Dedifferentiated amniotic fluid mesenchymal stem cell (primary cell): ENCODE results near the gene GALR1.
"Not testable (repeated sequence)": the region's sequence is repeated elsewhere in the genome, so short reads cannot be mapped to it uniquely, and the experiment has no call there.

Experiments used
- DNase-seq: peaks from one replicate; pipeline ENCODE4 v3.0.0-alpha.2; 2016; ENCODE audit errors: extremely low spot score

The GALR1 gene, protein sequence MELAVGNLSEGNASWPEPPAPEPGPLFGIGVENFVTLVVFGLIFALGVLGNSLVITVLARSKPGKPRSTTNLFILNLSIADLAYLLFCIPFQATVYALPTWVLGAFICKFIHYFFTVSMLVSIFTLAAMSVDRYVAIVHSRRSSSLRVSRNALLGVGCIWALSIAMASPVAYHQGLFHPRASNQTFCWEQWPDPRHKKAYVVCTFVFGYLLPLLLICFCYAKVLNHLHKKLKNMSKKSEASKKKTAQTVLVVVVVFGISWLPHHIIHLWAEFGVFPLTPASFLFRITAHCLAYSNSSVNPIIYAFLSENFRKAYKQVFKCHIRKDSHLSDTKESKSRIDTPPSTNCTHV

DNA sequence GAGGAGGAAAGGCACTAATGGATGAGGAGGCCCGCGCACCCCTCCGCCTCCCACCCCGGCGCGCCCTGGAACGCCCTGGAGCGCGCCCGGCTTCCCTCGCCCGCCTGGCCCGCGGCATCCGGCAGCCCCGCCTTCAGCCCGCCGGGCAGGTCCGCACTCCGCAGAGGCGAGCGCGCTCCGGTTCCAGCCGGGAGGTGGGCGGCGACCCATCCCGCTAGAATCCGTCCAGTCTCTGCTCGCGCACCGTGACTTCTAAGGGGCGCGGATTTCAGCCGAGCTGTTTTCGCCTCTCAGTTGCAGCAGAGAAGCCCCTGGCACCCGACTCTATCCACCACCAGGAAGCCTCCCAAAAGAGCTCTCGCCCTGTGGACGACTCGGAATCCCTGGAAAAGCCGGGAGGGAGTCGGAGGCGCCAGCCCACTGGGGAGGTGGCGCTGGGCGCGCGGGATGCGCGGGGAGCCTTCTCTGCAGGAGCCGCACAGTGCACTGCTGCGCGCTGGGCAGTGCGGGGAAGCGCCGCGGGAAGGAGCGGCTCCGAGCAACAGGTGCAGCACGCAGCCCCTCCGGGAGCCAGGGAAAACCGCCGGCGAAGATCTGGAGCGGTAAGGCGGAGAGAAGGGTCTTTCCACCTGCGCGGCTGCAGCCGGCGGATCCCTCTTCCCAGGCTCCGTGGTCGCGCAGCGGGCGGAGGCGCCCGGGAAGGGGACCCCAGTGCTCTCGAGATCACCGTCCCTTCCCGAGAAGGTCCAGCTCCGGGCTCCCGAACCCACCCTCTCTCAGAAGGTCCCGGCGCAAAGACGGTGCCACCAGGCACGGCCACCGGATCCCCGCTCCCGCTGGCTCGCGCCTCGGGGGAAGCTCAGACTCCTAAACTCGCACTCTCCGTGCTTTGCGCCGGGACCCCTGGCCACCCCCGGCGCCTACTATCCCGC is at the start of gene GALR1:
GALR1 (plus strand) TSS at position 280 of the 932 bp plus-strand sequence. CDS start 701 bp downstream, outside the sequence.
- DNase-seq: no peak

DNA sequence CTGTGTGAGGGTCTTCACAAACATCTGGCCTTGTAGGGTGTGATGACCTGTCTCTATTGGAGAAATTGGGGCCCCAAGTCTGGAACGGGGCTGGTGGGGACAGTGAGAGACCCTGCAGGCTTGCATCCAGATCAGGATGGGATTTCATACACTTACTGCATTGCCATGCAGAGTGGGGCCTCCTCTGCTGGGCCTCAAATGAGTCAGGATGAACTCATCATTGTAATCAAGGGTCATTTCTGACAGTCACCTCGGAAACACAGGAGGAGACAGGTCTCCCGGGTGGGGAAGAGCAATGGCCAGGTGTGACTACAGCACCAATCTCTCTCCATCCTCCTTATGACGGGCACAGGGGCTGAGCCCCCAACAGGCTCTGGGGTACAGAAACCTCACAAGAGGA is 48.1 kb upstream of the GALR1 start:
- no peak for DNase-seq

DNA sequence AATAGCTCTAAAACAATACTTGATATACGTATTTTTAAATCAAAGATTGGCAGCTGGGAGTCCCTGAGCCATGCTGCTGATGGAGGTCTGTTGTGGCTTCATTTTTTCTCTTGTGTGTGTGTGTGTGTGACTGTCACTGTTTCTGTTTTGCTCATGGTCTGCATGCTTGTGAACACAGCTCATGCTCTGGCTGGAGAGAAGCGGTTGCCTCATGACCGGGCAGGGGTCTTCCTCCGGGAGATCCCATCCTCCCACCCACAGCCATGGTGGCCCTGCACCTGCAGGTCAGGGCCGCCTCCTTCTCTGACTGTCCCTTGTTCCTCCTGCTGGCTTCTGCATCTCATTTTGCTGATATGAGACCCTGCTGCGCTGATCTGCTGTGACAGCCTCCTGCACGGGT is 47.3 kb upstream of the GALR1 start:
- no peak for DNase-seq

DNA sequence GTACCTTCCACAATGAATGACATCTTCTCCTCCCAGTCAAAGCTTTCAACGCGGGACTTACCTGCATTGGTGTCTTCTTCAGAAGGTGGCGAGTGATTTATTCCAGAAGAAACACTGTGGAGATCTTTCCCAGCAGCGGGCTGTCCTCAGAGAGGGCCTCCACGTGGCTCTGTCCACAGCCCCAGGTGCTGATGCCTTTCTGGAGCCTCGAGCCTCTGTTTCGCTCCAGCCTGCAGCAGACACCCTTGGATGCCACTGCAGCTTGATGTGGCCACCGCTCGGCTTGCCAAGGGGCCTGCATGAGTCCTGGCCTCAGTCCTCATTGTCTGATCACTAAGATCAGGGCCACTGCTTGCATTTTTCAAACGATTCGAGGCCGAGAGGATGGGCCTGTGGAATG is 46.6 kb upstream of the GALR1 start:
- DNase-seq: no peak

DNA sequence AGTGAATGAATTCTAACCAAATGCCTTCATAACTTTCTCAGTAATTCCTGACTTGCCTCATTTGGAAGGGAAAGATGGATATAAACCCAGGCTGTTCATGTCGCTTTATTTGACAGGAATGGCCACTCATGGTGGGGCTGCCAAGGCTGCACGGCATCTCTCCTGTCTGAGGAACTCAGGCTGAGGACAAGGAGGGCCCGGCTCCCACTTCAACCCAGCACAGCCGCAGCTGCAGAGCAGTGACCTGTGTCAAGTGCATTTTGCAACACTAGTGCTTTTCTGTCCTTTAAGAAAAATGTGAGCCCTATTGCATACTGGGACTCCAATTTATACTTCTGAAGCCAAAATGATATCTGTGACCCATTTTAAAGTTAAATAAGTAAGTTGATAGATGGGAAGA is 45.8 kb upstream of the GALR1 start:
- no peak for DNase-seq

DNA sequence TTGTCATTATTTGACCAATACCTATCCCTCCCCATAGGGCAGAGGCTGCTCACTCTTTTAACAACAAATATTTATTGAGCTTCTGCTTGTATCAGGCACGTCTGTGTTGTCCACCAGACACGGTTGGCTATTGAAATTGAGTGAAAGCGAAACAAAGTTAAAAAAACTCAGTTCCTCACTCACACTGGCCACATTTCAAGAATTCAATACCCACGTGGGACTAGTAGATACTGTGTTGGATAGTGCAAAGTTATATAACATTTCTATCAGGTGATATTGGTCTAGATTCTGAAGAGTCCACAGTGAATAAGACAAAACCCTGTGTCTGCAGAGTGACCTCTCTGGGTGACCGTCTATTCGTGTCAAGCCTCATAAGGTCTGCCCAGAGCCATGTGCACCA is 43.9 kb upstream of the GALR1 start:
- no peak for DNase-seq

DNA sequence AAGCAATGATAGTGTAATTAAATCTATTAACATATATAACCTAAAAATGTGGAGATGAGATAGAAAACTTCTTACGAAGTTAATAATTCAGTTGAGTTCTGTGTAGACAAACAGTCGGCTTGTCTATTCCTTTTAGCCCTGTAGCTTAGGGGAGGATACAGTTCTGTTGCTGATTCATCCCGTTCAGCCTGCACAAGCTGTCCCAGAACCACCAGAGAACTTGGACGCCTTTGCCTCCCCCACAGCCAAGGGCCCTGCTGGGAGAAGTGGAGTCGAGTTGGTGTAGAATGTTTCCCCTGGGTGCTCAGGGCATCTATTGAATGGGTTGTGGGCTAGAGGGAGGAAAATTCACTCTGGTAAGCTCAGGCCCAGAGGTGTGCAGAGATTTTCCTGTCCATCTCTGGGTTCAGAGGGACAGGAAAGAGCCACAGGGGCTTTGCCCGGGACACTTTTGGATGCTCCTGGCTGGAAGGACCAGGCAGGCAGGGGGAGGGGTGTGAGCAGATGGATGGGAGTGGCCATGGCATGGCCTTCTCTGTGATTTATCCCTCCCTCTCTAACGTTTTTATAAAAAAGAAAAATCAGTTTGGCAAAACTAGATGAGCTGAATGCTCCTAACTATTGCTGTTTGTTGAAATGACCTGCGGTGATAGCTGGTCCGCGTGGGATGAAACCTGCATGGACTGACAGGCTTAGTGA is 42.8 kb upstream of the GALR1 start:
- no peak for DNase-seq

DNA sequence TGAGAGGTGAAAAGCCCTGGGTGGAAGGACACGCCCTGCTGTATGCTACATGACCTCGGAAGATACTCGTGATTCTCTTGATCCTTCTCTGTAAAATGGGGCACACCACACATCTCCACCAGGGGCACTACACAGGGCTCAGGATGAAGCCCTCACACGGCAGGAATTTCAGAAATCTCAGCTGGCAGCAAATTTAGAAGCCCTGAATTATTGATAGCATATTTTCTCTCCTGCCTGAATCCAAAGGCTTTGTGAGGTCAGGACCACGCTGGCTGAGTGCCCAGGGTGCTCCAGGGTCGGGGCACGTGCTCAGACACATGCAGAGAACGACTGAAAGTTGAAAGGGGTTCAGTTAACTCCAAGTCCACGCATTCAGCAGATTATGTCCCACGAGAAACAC is 42.1 kb upstream of the GALR1 start:
- peak; percentile 77 for DNase-seq

DNA sequence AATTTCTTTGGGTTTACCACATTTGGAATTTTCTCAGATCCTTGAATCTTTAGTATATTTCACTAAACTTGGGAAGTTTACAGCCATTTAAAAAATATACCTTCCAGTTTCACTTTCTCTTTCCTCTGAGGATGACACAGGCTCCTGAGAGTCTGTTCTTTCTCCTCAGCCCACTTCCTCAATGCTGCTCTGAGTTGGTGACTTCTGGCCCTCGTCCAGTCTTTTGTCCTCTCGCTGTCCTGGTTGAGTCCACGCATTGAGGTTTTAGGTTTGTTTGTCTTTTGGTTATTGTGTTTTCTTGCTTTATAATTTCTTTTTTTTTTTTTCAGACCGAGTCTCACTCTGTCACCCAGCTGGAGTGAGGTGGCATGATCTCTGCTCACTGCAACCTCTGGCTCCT is 40.7 kb upstream of the GALR1 start:
- DNase-seq: no peak

DNA sequence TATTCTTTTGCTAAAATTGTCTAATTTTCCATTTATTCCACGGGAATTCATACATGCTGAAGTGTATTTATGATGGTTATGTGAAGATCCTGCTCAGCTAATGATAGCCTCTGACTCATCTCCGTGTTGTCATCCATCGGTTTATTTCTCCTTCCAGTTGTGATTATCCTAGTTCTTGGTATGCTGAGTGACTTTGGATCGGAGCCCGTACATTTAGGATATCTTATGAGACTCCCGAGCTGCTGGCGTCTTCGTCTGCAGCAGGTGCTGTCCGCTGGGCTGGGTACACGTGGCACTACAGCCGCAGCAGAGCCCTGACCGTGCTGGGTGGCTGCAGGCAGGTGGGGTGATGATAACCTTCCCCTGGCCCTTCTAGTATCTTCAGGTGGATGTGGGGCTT is 40.1 kb upstream of the GALR1 start:
- no peak for DNase-seq

DNA sequence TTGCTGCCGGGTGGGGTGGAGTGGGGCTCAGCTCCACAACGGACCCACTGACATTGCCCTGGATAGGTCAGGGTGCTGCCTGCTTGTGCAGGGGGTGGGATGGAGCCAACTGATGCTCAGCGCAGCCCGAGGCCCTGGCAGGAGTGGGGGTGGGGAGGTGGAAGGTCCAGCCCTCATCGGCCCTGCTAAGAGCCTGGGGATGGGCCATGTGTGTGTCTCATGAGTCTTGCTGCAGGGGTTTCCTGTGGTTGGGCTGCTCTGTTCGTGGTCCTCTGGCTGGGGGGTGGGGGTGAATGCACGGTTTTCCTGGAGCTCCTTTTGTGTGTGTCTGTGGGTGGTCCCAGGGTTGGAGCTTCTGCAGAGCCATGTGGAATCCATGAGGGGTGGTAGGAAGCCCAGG is 39.4 kb upstream of the GALR1 start:
- DNase-seq: no peak

DNA sequence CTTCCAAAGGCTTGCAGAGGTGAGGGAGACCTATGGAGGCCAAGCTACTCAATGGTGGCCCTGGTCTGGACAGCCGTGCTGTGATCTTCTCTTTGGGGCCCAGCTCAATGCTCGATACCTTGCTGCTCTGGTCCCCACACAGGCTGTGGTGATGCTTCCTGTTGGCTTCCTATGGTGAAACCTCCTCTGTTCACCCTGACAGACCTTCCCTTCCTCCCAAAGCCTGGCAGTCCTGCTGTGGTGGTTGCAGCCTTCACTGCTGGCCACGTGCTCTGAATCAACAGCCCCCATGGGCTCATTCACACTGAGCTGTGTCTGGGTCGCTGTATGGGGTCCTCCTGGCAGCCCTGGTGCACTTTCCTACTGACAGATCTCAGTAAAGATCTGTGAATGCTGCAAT is 31.0 kb upstream of the GALR1 start:
- no peak for DNase-seq

DNA sequence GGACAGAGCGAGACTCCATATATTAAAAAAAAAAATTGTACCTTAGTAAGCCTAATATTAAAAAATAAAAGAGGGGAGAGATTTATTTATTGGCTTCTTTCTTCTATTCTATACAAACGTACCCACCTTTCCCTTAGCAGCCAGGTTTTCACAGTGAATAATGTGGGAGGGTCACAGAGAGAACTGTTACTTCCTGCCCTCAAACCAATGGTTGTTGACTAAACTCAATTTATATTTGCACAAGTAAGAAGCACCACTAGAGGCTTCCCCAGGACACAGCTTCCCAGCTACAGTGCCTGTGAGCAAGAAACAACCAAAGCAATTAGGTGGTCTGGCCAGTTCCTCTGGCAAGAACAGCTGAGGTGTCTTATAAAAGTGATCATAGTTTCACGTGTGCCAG is 28.9 kb upstream of the GALR1 start:
- DNase-seq: no peak

DNA sequence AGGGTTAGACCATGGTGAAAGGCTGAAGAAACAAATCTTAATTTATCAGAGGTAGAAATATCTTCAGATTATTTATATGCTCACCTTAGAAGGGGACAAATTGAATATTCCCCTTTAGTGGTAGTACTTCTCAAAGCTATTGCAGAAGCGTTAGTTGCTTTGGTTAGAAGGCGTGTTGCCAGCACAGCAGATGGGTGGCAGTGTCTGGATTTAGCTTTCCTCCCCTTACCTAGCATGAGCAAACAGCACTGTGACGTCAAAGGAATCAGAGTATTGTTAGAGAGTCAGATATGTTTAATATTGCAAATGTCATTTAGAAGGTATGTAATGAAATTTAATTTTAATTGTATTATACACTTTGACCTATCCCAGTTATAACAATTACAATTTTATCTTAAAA is 27.2 kb upstream of the GALR1 start:
- DNase-seq: no peak

DNA sequence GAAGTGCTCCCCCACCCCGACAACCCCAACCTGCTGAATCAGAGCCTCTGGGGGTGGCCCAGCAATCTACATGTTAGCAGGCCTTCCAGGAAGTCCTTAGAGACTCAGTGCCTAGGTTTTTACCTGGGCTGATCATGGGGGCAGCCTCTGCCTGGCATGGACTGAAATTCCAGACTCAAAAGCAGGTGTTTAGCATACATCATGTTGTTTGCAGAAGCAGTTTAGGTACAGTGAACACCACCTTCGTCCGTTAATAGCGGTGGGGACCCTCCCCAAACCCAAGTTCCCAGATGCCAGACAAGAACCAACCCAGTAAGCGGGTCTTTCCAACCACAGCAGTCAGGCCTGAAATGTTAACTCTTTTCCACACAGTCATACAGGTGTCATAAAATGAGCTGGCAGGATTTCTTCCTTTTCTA is 26.4 kb upstream of the GALR1 start:
- DNase-seq: no peak

DNA sequence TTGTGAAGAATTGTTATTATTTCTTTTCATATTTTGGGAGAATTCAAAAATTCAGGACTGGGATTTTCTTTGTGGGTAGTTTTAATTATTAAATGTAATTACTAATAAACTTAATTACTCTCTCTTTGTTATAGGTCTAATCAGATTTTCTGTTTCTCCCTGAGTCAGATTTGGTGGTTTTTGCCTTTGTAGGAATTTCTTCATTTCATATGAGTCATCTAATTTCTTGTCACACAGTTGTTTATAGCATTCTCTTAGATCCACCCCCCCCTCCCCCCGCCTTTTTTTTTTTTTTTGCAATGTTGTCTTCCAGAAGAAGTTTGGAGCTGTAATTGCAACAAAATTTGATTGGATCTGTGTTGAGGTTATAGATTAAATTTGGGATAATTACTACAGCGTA is 26.0 kb upstream of the GALR1 start:
- DNase-seq: no peak

DNA sequence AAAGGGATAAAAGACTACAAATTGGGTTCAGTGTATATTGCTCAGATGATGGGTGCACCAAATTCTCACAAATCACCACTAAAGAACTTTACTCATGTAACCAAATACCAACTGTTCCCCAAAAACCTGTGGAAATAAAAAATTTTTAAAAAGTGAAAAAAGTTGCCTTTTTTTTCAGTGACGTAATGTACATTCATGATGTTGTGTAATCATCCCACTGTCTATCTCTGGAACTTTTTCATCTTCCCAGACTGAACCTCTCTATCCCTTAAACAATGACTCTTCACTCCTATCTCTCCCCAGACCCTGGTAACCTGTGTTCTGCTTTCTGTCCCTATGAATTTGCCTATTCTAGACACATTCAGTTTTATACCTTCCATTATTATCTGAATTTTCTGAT is 19.0 kb upstream of the GALR1 start:
- no peak for DNase-seq

DNA sequence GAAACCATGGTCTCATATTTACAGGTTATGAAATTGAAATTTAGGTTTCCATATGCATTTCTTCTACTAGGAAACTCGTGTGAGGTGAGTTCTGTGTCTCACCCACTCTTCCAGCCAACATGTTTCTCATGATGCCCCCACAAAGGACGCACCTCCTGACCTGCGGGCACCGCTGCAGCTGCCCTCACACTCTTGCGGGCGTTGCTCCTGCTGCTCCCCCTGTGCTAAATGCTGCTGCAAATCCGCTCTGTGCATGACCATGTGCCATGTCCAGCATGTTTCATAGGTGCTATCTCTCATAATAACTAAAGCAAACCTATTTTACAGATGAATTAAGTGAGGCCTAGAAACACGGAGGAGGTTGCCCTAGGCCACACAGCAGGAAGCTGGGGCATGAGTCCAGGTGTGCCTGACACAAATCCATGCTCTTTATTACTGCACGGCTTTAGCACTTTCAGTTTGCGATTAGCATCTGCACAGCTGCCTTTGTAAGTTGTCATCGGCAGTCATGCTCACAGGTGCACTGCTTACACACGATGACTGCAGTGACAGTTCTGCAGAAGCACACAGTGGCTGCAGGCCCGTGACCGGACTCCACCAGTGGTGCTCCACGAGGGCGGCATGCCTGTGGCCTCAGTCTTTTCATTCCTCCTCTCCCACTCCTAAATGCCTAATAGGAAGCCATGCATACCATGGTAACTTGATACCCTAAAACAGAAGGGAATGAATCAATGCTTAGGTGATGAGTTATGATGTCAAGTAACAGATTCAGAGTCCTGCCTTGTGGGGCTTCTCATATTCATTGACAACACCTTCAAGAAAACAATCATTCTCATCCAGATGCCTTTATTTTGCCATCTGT is 14.9 kb upstream of the GALR1 start:
- DNase-seq: no peak

DNA sequence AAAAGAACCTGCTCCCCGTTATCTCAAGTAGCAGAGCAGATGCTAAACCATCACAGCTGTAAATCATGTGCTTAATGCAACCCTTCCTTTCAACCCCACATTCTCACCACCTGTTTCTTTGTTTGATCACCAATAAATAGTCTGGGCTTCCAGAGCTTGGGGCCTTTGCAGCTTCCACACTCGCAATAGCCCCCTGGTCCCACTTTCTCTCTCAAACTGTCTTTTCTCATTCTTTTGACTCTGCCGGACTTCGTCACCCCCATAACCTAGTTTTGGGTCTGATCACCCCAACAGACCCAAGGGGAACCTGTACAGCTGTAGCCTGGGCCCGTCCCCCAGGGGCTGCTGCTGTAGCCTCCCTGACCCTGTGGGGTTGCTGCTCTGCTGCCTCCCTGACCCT is 10.4 kb upstream of the GALR1 start:
- DNase-seq: not testable (repeated sequence)

DNA sequence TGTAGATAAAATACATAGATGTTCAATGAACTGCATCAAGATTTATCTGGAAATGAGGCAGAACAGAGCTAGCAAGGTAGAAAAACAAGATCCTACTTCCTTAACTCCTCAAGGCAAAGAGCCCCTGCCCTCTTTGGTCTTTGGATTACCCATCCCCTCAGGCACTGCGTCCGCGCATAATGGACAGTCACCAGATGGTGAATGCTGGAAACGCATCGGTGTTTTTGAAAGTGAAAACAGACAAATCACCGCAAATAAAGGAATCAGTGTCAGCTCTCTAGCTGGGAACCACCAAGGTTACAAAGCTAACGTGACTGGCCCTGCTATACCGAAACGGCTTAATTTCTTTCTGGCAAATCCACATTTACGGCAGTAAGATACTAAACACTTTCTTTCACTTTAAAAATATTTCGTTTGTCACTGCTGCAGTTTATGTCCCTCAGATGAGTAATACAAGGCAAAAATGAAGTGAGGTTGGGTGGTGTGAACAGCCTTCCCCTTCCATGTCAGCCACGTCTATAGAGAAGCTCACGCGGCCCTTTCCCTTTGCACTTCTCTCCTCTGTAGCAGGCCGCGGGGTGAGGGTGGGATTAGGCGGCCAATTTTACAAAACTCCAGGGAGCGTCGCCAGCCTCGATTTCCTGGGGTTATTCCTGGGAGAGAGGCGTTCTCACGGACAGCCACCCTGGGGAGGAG is 627 bp upstream of the GALR1 start:
- no peak for DNase-seq

DNA sequence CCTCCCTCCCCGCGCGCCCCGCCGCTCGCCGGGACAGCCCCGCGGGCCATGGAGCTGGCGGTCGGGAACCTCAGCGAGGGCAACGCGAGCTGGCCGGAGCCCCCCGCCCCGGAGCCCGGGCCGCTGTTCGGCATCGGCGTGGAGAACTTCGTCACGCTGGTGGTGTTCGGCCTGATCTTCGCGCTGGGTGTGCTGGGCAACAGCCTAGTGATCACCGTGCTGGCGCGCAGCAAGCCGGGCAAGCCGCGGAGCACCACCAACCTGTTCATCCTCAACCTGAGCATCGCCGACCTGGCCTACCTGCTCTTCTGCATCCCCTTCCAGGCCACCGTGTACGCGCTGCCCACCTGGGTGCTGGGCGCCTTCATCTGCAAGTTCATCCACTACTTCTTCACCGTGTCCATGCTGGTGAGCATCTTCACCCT is 865 bp downstream of the GALR1 start:
- no peak for DNase-seq
